Spleen (tissue), 11 donors: ENCODE results near the gene AGAP3. TPM values are rescaled to one million over a fixed set of nuclear protein-coding genes. Genes with fewer than 3 reads are reported as not detected.

Experiments
- DNase-seq: peaks from one replicate; pipeline ENCODE4 v3.0.0-alpha.2; 2020
- H3K27ac ChIP-seq, 8 donors: fragments of 200-600 bp; sonication (generic) in 7 of 8; 1 replicate in 4 of 8; 2 replicates in 4 of 8; pipeline versions ENCODE4 v1.5.0 to v1.8.0; 2016 to 2021; ENCODE audit warnings: inconsistent platforms in 4 of 8, mild to moderate bottlenecking in 4 of 8, moderate library complexity in 1 of 8
- H3K27me3 ChIP-seq, 7 donors: fragments of 200-600 bp; sonication (generic) in 6 of 7; replicated peaks in 1 of 7; 1 replicate in 4 of 7; 2 replicates in 3 of 7; pipeline versions ENCODE4 v1.5.0 to v1.8.0; 2016 to 2021; ENCODE audit warnings: inconsistent platforms in 3 of 7, mild to moderate bottlenecking in 1 of 7
- H3K36me3 ChIP-seq, 6 donors: fragments of 200-600 bp; sonication (generic) in 5 of 6; 1 replicate in 4 of 6; 2 replicates in 2 of 6; pipeline versions ENCODE4 v1.5.0 to v1.8.0; 2016 to 2021; ENCODE audit warnings: inconsistent platforms in 2 of 6
- H3K4me1 ChIP-seq, 6 donors: fragments of 200-600 bp; sonication (generic) in 5 of 6; 1 replicate in 3 of 6; 2 replicates in 3 of 6; pipeline versions ENCODE4 v1.5.0 to v1.8.0; 2016 to 2021; ENCODE audit warnings: inconsistent platforms in 3 of 6
- H3K4me3 ChIP-seq, 8 donors: fragments of 200-600 bp; sonication (generic) in 7 of 8; 1 replicate in 4 of 8; 2 replicates in 4 of 8; pipeline versions ENCODE4 v1.5.0 to v1.8.0; 2016 to 2021; ENCODE audit warnings: inconsistent platforms in 4 of 8, mild to moderate bottlenecking in 4 of 8, moderate library complexity in 2 of 8
- H3K9me3 ChIP-seq, 8 donors: fragments of 200-600 bp; sonication (generic) in 7 of 8; 1 replicate in 4 of 8; 2 replicates in 4 of 8; pipeline versions ENCODE4 v1.5.0 to v1.8.0; 2016 to 2021; ENCODE audit warnings: inconsistent platforms in 4 of 8
- CTCF ChIP-seq, 11 experiments: fragments of 200-600 bp in 7 of 11; fragments of 450-650 bp in 4 of 11; sonication (generic) in 4 of 11; IDR thresholded peaks in 8 of 11; conservative IDR thresholded peaks in 3 of 11; 1 replicate in 7 of 11; 2 replicates in 4 of 11; pipeline versions ENCODE4 v1.4.0 to v1.8.0; 2016 to 2021; ENCODE audit warnings: antibody characterized with exemption in 11 of 11, inconsistent platforms in 4 of 11, mild to moderate bottlenecking in 1 of 11
- POLR2A ChIP-seq, 3 donors: fragments of 450-650 bp; IDR thresholded peaks; one replicate each; pipeline ENCODE4 v1.5.1; 2017; ENCODE audit warnings: antibody characterized with exemption in 3 of 3, mild to moderate bottlenecking in 1 of 3
- POLR2AphosphoS5 ChIP-seq, 3 donors: sonication (generic); formaldehyde crosslinking; IDR thresholded peaks; one replicate each; pipeline ENCODE4 v1.5.1; 2017; ENCODE audit warnings: antibody characterized with exemption in 3 of 3
- WGBS, 5 donors: extraction: QIAGEN DNeasy Blood & Tissue Kit in 3 of 5; methylation state at CpG; one replicate each; pipeline versions ENCODE4 v1.1.5 to v1.1.7; 2013 to 2018; 5-methylcytosine and 5-hydroxymethylcytosine counted together
- intact Hi-C: fragments of 100-400 bp; cut with DNase I; formaldehyde crosslinking; loops from one replicate; pipeline ENCODE4 v1.15.0; 2023; ENCODE audit warnings: low total_unique reads
- polyA plus RNA-seq, 3 donors: library from polyadenylated mRNA; stranded (reverse); fragments of 200-250 nt; gene quantifications; one replicate each; pipeline ENCODE4 v1.2.1, GENCODE V29; 2013
- total RNA-seq, 7 donors: library from RNA; depleted of rRNA in 3 of 7; stranded (reverse); fragments of >200 nt in 3 of 7; fragmentation: NEBNext Ultra II Directional in 4 of 7; extraction: Animal tissue kit (Norgen Biotek cat#: 25700) in 4 of 7; gene quantifications; one replicate each; pipeline versions ENCODE4 v1.1.0 to v1.2.1, GENCODE V29; 2016 to 2021
- donor health status: healthy with polysubstance abuse.
- donor health status: DM: no; HTN: no; CAD: no; lungs with moderate emphysema.
- donor health status: DM: no; HTN: no; CAD: no.
- donor health status: Bipolar disorder and iron deficiency.
- donor health status: healthy.
- donor health status: DM: no; HTN: no; CAD: no.
- donor health status: DM: yes; HTN: yes; CAD: no.

Gene AGAP3
- total and polyA plus RNA-seq, 10 donors: 21.8 to 94.4 (median 72.6) TPM

- Histone ChIP-seq H3K27me3 (peaks cover 0 to 26% (median 3%) of the 10 kb centered on the region in 7 donors), H3K4me3 (no peak overlapping the region), H3K9me3 (no peaks in the 10 kb centered on the region), H3K27ac (no peak overlapping the region), H3K36me3 (no peaks in the 10 kb centered on the region), H3K4me1 (no peaks in the 10 kb centered on the region)
- 87 to 95% (median 90%) methylated on average over 14 of the region's 14 CpGs for WGBS, 5 donors
- intact Hi-C loops: no loop called here
- DNase-seq: no peak
- TF ChIP-seq CTCF (IDR thresholded peaks at IDR 0.05 in 8 of 11, conservative IDR thresholded peaks at IDR 0.05 in 3 of 11) (no peak), POLR2A (IDR thresholded peaks at IDR 0.05) (no peak), POLR2AphosphoS5 (IDR thresholded peaks at IDR 0.05) (no peak)
Observed at GRCh38 chr7:151193203-151193978, 107.1 kb downstream of the AGAP3 start.

Other genes starting within 250 kb of the AGAP3 start
- gene AOC1, start 234.0 kb upstream of the AGAP3 start, total RNA-seq: 1 to 10 TPM in 2 of 7 donors, under 1 TPM in 3, not detected in 2; 0.36 to 2.5 (median 0.79) TPM
- 1 to 10 TPM in 1 of 3 donors, under 1 TPM in 2; 0.03 to 1.1 (median 0.39) TPM for gene AOC1, start 234.0 kb upstream of the AGAP3 start, polyA plus RNA-seq
- 1 to 10 TPM; 1.6 to 5.1 (median 2.8) TPM for gene KCNH2, start 108.2 kb upstream of the AGAP3 start, total RNA-seq
- gene KCNH2, start 108.2 kb upstream of the AGAP3 start, polyA plus RNA-seq: 1 to 10 TPM in 2 of 3 donors, under 1 TPM in 1; 0.67 to 2.5 (median 1.3) TPM
- 100 to 1,000 TPM; 106 to 455 (median 187) TPM for gene NOS3, start 95.5 kb upstream of the AGAP3 start, total RNA-seq
- gene NOS3, start 95.5 kb upstream of the AGAP3 start, polyA plus RNA-seq: 10 to 100 TPM; 11.9 to 81.1 (median 28.4) TPM
- 1 to 10 TPM in 6 of 7 donors, under 1 TPM in 1; 0.66 to 3.8 (median 2.8) TPM for gene ATG9B, start 62.0 kb upstream of the AGAP3 start, total RNA-seq
- gene ATG9B, start 62.0 kb upstream of the AGAP3 start, polyA plus RNA-seq: 1 to 10 TPM; 1.8 to 3.7 (median 1.9) TPM
- gene ABCB8, start 58.0 kb upstream of the AGAP3 start, total RNA-seq: 10 to 100 TPM; 22.5 to 42.6 (median 29.1) TPM
- 10 to 100 TPM; 12.9 to 21.1 (median 17.2) TPM for gene ABCB8, start 58.0 kb upstream of the AGAP3 start, polyA plus RNA-seq
- gene ASIC3, start 37.9 kb upstream of the AGAP3 start, total RNA-seq: 1 to 10 TPM; 1.5 to 5.0 (median 2.9) TPM
- gene ASIC3, start 37.9 kb upstream of the AGAP3 start, polyA plus RNA-seq: 1 to 10 TPM; 1.1 to 3.7 (median 2.6) TPM
- gene CDK5, start 28.6 kb upstream of the AGAP3 start, total RNA-seq: 10 to 100 TPM in 4 of 7 donors, 1 to 10 TPM in 3; 7.5 to 17.9 (median 11.2) TPM
- 10 to 100 TPM in 1 of 3 donors, 1 to 10 TPM in 2; 6.3 to 10.1 (median 9.2) TPM for gene CDK5, start 28.6 kb upstream of the AGAP3 start, polyA plus RNA-seq
- gene SLC4A2, start 26.9 kb upstream of the AGAP3 start, total RNA-seq: 100 to 1,000 TPM in 1 of 7 donors, 10 to 100 TPM in 6; 58.9 to 112 (median 85.2) TPM
- 100 to 1,000 TPM in 1 of 3 donors, 10 to 100 TPM in 2; 43.9 to 122 (median 99.4) TPM for gene SLC4A2, start 26.9 kb upstream of the AGAP3 start, polyA plus RNA-seq
- 100 to 1,000 TPM in 1 of 7 donors, 10 to 100 TPM in 6; 72.9 to 102 (median 77.6) TPM for gene FASTK, start 5.7 kb upstream of the AGAP3 start, total RNA-seq
- gene FASTK, start 5.7 kb upstream of the AGAP3 start, polyA plus RNA-seq: 100 to 1,000 TPM in 2 of 3 donors, 10 to 100 TPM in 1; 83.9 to 183 (median 136) TPM
- 10 to 100 TPM; 27.1 to 47.8 (median 38.2) TPM for gene TMUB1, start 3.0 kb upstream of the AGAP3 start, total RNA-seq
- 10 to 100 TPM; 43.0 to 73.4 (median 45.9) TPM for gene TMUB1, start 3.0 kb upstream of the AGAP3 start, polyA plus RNA-seq
- not detected for gene GBX1, start 81.2 kb downstream of the AGAP3 start, total RNA-seq
- gene GBX1, start 81.2 kb downstream of the AGAP3 start, polyA plus RNA-seq: not detected
- gene ASB10, start 100.8 kb downstream of the AGAP3 start, total RNA-seq: not detected
- not detected for gene ASB10, start 100.8 kb downstream of the AGAP3 start, polyA plus RNA-seq
- gene H2BK1, start 124.0 kb downstream of the AGAP3 start, total RNA-seq: not detected
- under 1 TPM in 1 of 3 donors, not detected in 2; 0.24 TPM for gene H2BK1, start 124.0 kb downstream of the AGAP3 start, polyA plus RNA-seq
- 10 to 100 TPM; 22.7 to 30.0 (median 29.8) TPM for gene ABCF2, start 140.7 kb downstream of the AGAP3 start, total RNA-seq
- gene ABCF2, start 140.7 kb downstream of the AGAP3 start, polyA plus RNA-seq: 10 to 100 TPM in 2 of 3 donors, 1 to 10 TPM in 1; 9.2 to 19.3 (median 12.9) TPM
- 10 to 100 TPM; 39.9 to 55.4 (median 47.6) TPM for gene CHPF2, start 146.0 kb downstream of the AGAP3 start, total RNA-seq
- gene CHPF2, start 146.0 kb downstream of the AGAP3 start, polyA plus RNA-seq: 10 to 100 TPM; 16.3 to 30.0 (median 27.8) TPM
- 10 to 100 TPM; 12.0 to 40.2 (median 18.1) TPM for gene SMARCD3, start 162.2 kb downstream of the AGAP3 start, total RNA-seq
- 10 to 100 TPM in 2 of 3 donors, 1 to 10 TPM in 1; 8.8 to 16.2 (median 15.1) TPM for gene SMARCD3, start 162.2 kb downstream of the AGAP3 start, polyA plus RNA-seq